ENCODE data around the gene DNHD1.
"Not testable (repeated sequence)": the region's sequence is repeated elsewhere in the genome, so short reads cannot be mapped to it uniquely, and the experiment has no call there.

The DNHD1 gene

GRCh38 chr11:6481012-6481923 lies 15.8 kb upstream of the DNHD1 start, which contains the start of the genes ARFIP2 and TIMM10B:
ARFIP2 (minus strand) TSS chr11:6481331; CDS start chr11:6480421, 910 bp downstream.
TIMM10B (plus strand) TSS chr11:6481501; CDS start chr11:6481517, 16 bp downstream.
- DNase-seq, result peak; percentile 95

- DNase-seq, result no peak
Measured at GRCh38 chr11:6481924-6482275, 15.2 kb upstream of the DNHD1 start.

- DNase-seq, result no peak
Measured at GRCh38 chr11:6482441-6482840, 14.6 kb upstream of the DNHD1 start.

- no peak for DNase-seq
Measured at GRCh38 chr11:6483015-6483414, 14.1 kb upstream of the DNHD1 start.

- no peak for DNase-seq
Measured at GRCh38 chr11:6485661-6486060, 11.4 kb upstream of the DNHD1 start.

GRCh38 chr11:6486256-6486655 lies 10.8 kb upstream of the DNHD1 start:
- no peak for DNase-seq

GRCh38 chr11:6486938-6487337 lies 10.1 kb upstream of the DNHD1 start:
- no peak for DNase-seq

GRCh38 chr11:6488342-6488741 lies 8.7 kb upstream of the DNHD1 start:
- no peak for DNase-seq

GRCh38 chr11:6488821-6489220 lies 8.3 kb upstream of the DNHD1 start:
- no peak for DNase-seq

- no peak for DNase-seq
Measured at GRCh38 chr11:6489306-6489705, 7.8 kb upstream of the DNHD1 start.

GRCh38 chr11:6498121-6498520 lies 1.0 kb downstream of the DNHD1 start:
- DNase-seq, result no peak

- DNase-seq, result no peak
Measured at GRCh38 chr11:6498544-6498943, 1.5 kb downstream of the DNHD1 start.

GRCh38 chr11:6502382-6502781 lies 5.3 kb downstream of the DNHD1 start:
- DNase-seq, result no peak

GRCh38 chr11:6504166-6504565 lies 7.1 kb downstream of the DNHD1 start:
- no peak for DNase-seq

GRCh38 chr11:6505577-6506240 lies 8.6 kb downstream of the DNHD1 start:
- no peak for DNase-seq

GRCh38 chr11:6516865-6517264 lies 19.8 kb downstream of the DNHD1 start:
- DNase-seq, result no peak

- no peak for DNase-seq
Measured at GRCh38 chr11:6520265-6520664, 23.2 kb downstream of the DNHD1 start.

- DNase-seq, result not testable (repeated sequence)
Measured at GRCh38 chr11:6521946-6522345, 24.9 kb downstream of the DNHD1 start.

- DNase-seq, result no peak
Measured at GRCh38 chr11:6523253-6523652, 26.2 kb downstream of the DNHD1 start.

GRCh38 chr11:6526411-6527135 lies 29.5 kb downstream of the DNHD1 start:
- no peak for DNase-seq

- no peak for DNase-seq
Measured at GRCh38 chr11:6529266-6529665, 32.2 kb downstream of the DNHD1 start.

- DNase-seq, result no peak
Measured at GRCh38 chr11:6530848-6531247, 33.8 kb downstream of the DNHD1 start.

GRCh38 chr11:6531267-6531752 lies 34.2 kb downstream of the DNHD1 start:
- no peak for DNase-seq

All from T-helper 9 cell (primary cell).